Neural cell (in vitro differentiated cells): Measurements from ENCODE around the gene ESF1.

Source experiments
- POLR2AphosphoS5 ChIP-seq: IDR thresholded peaks from 2 replicates; pipeline ENCODE4 v1.6.1; 2012
- TF ChIP-seq, protein P1 (sequence below): fragments of 450-650 bp; IDR thresholded peaks from 2 replicates; pipeline ENCODE4 v1.5.1; 2014; ENCODE audit warnings: antibody characterized with exemption, mild to moderate bottlenecking, moderate library complexity; ENCODE audit not compliant: poor library complexity, severe bottlenecking

DNA sequence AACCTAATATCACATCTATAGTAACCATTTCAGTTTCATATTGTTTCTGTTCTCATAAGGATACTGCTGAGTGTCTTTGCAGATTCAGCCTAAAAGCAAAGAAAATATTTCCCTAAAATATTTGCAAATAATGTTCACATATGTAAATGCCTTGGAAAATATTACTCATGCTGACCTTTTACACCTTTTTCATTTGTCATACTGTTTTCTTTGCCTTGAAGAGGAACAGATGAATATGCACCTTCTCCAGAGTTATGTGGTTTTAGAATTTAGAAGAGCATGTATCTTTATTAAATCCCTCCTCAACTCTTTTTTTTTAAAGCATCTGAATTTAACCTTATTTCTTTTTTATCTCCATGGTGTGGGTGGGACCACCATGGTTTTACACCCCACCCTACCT lies 32.6 kb upstream of the ESF1 start:
- TF ChIP-seq POLR2AphosphoS5 = no peak
- TF ChIP-seq, protein P1, sequence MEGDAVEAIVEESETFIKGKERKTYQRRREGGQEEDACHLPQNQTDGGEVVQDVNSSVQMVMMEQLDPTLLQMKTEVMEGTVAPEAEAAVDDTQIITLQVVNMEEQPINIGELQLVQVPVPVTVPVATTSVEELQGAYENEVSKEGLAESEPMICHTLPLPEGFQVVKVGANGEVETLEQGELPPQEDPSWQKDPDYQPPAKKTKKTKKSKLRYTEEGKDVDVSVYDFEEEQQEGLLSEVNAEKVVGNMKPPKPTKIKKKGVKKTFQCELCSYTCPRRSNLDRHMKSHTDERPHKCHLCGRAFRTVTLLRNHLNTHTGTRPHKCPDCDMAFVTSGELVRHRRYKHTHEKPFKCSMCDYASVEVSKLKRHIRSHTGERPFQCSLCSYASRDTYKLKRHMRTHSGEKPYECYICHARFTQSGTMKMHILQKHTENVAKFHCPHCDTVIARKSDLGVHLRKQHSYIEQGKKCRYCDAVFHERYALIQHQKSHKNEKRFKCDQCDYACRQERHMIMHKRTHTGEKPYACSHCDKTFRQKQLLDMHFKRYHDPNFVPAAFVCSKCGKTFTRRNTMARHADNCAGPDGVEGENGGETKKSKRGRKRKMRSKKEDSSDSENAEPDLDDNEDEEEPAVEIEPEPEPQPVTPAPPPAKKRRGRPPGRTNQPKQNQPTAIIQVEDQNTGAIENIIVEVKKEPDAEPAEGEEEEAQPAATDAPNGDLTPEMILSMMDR = no peak
